CD14-positive monocyte (primary cell): ENCODE measurements around the gene MSI2. TPM values are rescaled to one million over a fixed set of nuclear protein-coding genes. Genes with fewer than 3 reads are reported as not detected.

Experiments used
- DNase-seq, 3 donors: peaks; one replicate each; pipeline ENCODE4 v3.0.0-alpha.2; 2011 to 2022
- H2AFZ ChIP-seq: 2 replicates; pipeline ENCODE4 v1.6.0; 2012; ENCODE audit warnings: mild to moderate bottlenecking, low read depth, low read length, inconsistent platforms; ENCODE audit not compliant: insufficient read depth, poor library complexity, severe bottlenecking
- H3K27ac ChIP-seq, 2 donors: 1 replicate in 1 of 2; 2 replicates in 1 of 2; pipeline ENCODE4 v1.5.1; 2012 to 2013; ENCODE audit warnings: low read length in 2 of 2, control low read depth in 1 of 2, inconsistent platforms in 1 of 2, low read depth in 1 of 2, mild to moderate bottlenecking in 1 of 2
- H3K27me3 ChIP-seq, 2 donors: one replicate each; pipeline versions ENCODE4 v1.6.0 to v1.6.1; 2011 to 2013; ENCODE audit warnings: low read length in 2 of 2; ENCODE audit not compliant: control insufficient read depth in 2 of 2, insufficient read depth in 2 of 2
- H3K36me3 ChIP-seq, 2 donors: replicated peaks in 1 of 2; 1 replicate in 1 of 2; 2 replicates in 1 of 2; pipeline versions ENCODE4 v1.5.1 to v1.6.1; 2012 to 2013; ENCODE audit warnings: low read length in 2 of 2, control low read depth in 1 of 2, inconsistent platforms in 1 of 2, mild to moderate bottlenecking in 1 of 2; ENCODE audit not compliant: insufficient read depth in 2 of 2, control insufficient read depth in 1 of 2
- H3K4me1 ChIP-seq, 2 donors: 1 replicate in 1 of 2; 2 replicates in 1 of 2; pipeline versions ENCODE4 v1.5.1 to v1.6.1; 2012 to 2013; ENCODE audit warnings: low read length in 2 of 2, control low read depth in 1 of 2, inconsistent platforms in 1 of 2, mild to moderate bottlenecking in 1 of 2, moderate library complexity in 1 of 2; ENCODE audit not compliant: insufficient read depth in 2 of 2, control insufficient read depth in 1 of 2
- H3K4me2 ChIP-seq: replicated peaks from 2 replicates; pipeline ENCODE3; 2012; ENCODE audit warnings: low read length, moderate library complexity, mild to moderate bottlenecking; ENCODE audit not compliant: poor library complexity, severe bottlenecking; ENCODE audit errors: extremely low read depth
- H3K4me3 ChIP-seq, 3 experiments: fragments of 200-600 bp in 1 of 3; sonication (generic) in 1 of 3; replicated peaks in 1 of 3; 1 replicate in 2 of 3; 2 replicates in 1 of 3; pipeline ENCODE4 v1.5.1; 2011 to 2013; ENCODE audit warnings: low read length in 3 of 3, mild to moderate bottlenecking in 3 of 3, control low read depth in 2 of 3, low read depth in 2 of 3, inconsistent platforms in 1 of 3, moderate library complexity in 1 of 3
- H3K79me2 ChIP-seq: 2 replicates; pipeline ENCODE4 v1.6.0; 2012; ENCODE audit warnings: mild to moderate bottlenecking, control low read depth, inconsistent platforms, low read length, moderate library complexity; ENCODE audit not compliant: insufficient read depth
- H3K9ac ChIP-seq: 2 replicates; pipeline ENCODE4 v1.6.0; 2017; ENCODE audit warnings: low read length, mild to moderate bottlenecking; ENCODE audit not compliant: insufficient read depth, poor library complexity, severe bottlenecking
- H3K9me3 ChIP-seq, 2 donors: replicated peaks in 1 of 2; 1 replicate in 1 of 2; 2 replicates in 1 of 2; pipeline versions ENCODE4 v1.5.1 to v1.6.1; 2012 to 2013; ENCODE audit warnings: low read length in 2 of 2, control low read depth in 1 of 2; ENCODE audit not compliant: control insufficient read depth in 1 of 2, insufficient read depth in 1 of 2
- H4K20me1 ChIP-seq: 2 replicates; pipeline ENCODE4 v1.6.0; 2012; ENCODE audit warnings: mild to moderate bottlenecking, low read length, control low read depth, moderate library complexity; ENCODE audit not compliant: insufficient read depth
- H3K27ac Mint-ChIP-seq, 7 donors: one replicate each; pipeline ENCODE4 v1.8.0; 2020; ENCODE audit warnings: mild to moderate bottlenecking in 7 of 7, mixed read lengths in 7 of 7, moderate library complexity in 6 of 7, inconsistent platforms in 2 of 7
- H3K27me3 Mint-ChIP-seq, 3 donors: one replicate each; pipeline ENCODE4 v1.8.0; 2021 to 2022; ENCODE audit warnings: low read depth in 3 of 3, mild to moderate bottlenecking in 3 of 3, mixed read lengths in 3 of 3, moderate library complexity in 3 of 3, inconsistent platforms in 1 of 3
- H3K36me3 Mint-ChIP-seq, 2 donors: one replicate each; pipeline ENCODE4 v1.8.0; 2020; ENCODE audit warnings: mixed read lengths in 2 of 2, inconsistent platforms in 1 of 2, mild to moderate bottlenecking in 1 of 2
- H3K4me1 Mint-ChIP-seq: one replicate; pipeline ENCODE4 v1.8.0; 2020; ENCODE audit warnings: mild to moderate bottlenecking, mixed read lengths
- H3K4me3 Mint-ChIP-seq, 2 donors: one replicate each; pipeline ENCODE4 v1.8.0; 2020; ENCODE audit warnings: mild to moderate bottlenecking in 2 of 2, mixed read lengths in 2 of 2, moderate library complexity in 1 of 2
- H3K9me3 Mint-ChIP-seq, 7 donors: one replicate each; pipeline ENCODE4 v1.8.0; 2020 to 2022; ENCODE audit warnings: mixed read lengths in 7 of 7, mild to moderate bottlenecking in 6 of 7, moderate library complexity in 6 of 7, inconsistent platforms in 2 of 7
- CTCF ChIP-seq: fragments of 200-600 bp; IDR thresholded peaks from one replicate; pipeline ENCODE4 v1.8.0; 2022; ENCODE audit warnings: antibody characterized with exemption, mild to moderate bottlenecking
- WGBS: methylation state at CpG from one replicate; pipeline ENCODE4 v1.1.5; 2013; ENCODE audit warnings: missing lambda C conversion rate; ENCODE audit not compliant: insufficient coverage; 5-methylcytosine and 5-hydroxymethylcytosine counted together
- intact Hi-C, 2 donors: fragments of 100-400 bp; cut with micrococcal nuclease; formaldehyde crosslinking; loops; one replicate each; pipeline versions ENCODE4 v1.15.0 to v1.15.1; 2023
- polyA plus RNA-seq, 3 donors: library from polyadenylated mRNA; depleted of rRNA in 1 of 3; unstranded in 2 of 3; stranded (reverse) in 1 of 3; fragments of 300-500 nt in 2 of 3; fragments of >200 nt in 1 of 3; fragmentation: Illumina TruSeq in 2 of 3; gene quantifications; 1 replicate in 2 of 3; 2 replicates in 1 of 3; pipeline ENCODE4 v1.2.3, GENCODE V29; 2012 to 2021

Gene MSI2
- polyA plus RNA-seq, 3 donors, result 0.20 to 6.6 (median 0.37) TPM

- no peak overlapping the region for H3K4me2 ChIP-seq
- intact Hi-C loops, result no loop called here
- no peak for DNase-seq
- no peaks in the 10 kb centered on the region for H3K4me1 Mint-ChIP-seq
- no peaks in the 10 kb centered on the region for H3K36me3 ChIP-seq
- H3K9me3 ChIP-seq, result peaks cover 0 to 4% of the 10 kb centered on the region in 2 donors
- H3K27ac Mint-ChIP-seq, result no peak overlapping the region
- H3K9me3 Mint-ChIP-seq, result peaks cover 0 to 10% (median 9%) of the 10 kb centered on the region in 7 donors
- WGBS, result no CpG with 5 or more reads among the region's 2 CpGs
- H3K36me3 Mint-ChIP-seq, result peaks cover 0 to 5% of the 10 kb centered on the region in 2 donors
- no peak overlapping the region for H3K27ac ChIP-seq
- H3K4me3 Mint-ChIP-seq, result no peak overlapping the region
- TF ChIP-seq CTCF, result no peak
- no peak overlapping the region for H3K4me3 ChIP-seq
- H3K79me2 ChIP-seq, result no peaks in the 10 kb centered on the region
- peaks cover 0 to 2% (median 0%) of the 10 kb centered on the region in 3 donors for H3K27me3 Mint-ChIP-seq
- H2AFZ ChIP-seq, result no peak overlapping the region
- no peak overlapping the region for H3K9ac ChIP-seq
- no peaks in the 10 kb centered on the region for H3K27me3 ChIP-seq
- H3K4me1 ChIP-seq, result no peaks in the 10 kb centered on the region
- no peaks in the 10 kb centered on the region for H4K20me1 ChIP-seq
Observed at GRCh38 chr17:57395721-57396321, 139.5 kb downstream of the MSI2 start.

- Histone ChIP-seq H3K4me3 (no peak overlapping the region), H2AFZ (no peak overlapping the region), H3K27ac (no peak overlapping the region), H3K9me3 (peaks cover 0 to 4% of the 10 kb centered on the region in 2 donors), H3K4me2 (no peak overlapping the region), H4K20me1 (no peaks in the 10 kb centered on the region), H3K27me3 (no peaks in the 10 kb centered on the region), H3K79me2 (no peaks in the 10 kb centered on the region), H3K36me3 (no peaks in the 10 kb centered on the region), H3K9ac (no peak overlapping the region), H3K4me1 (no peaks in the 10 kb centered on the region)
- WGBS, result 100% methylated on average over 1 of the region's 8 CpGs
- Mint-ChIP-seq H3K27me3 (peaks cover 0 to 2% (median 0%) of the 10 kb centered on the region in 3 donors), H3K27ac (no peak overlapping the region), H3K9me3 (peaks cover 0 to 10% (median 9%) of the 10 kb centered on the region in 7 donors), H3K36me3 (peaks cover 1 to 5% of the 10 kb centered on the region in 2 donors), H3K4me3 (no peak overlapping the region), H3K4me1 (no peaks in the 10 kb centered on the region)
- intact Hi-C loops, result no loop called here
- no peak for DNase-seq
- TF ChIP-seq CTCF, result no peak
Observed at GRCh38 chr17:57396511-57396921, 140.2 kb downstream of the MSI2 start.
